DND-41 (cell line): Measurements from ENCODE around the gene PMPCA.

Experiments
- ATAC-seq: fragments of 200-7000 bp; cut with Tn5 transposase; 3 replicates; pipeline ENCODE4 v1.9.1; 2021; ENCODE audit warnings: low read depth; ENCODE audit not compliant: insufficient read depth
- DNase-seq: peaks from one replicate; pipeline ENCODE4 v3.0.0-alpha.2; 2020
- H2AFZ ChIP-seq: 2 replicates; pipeline ENCODE4 v1.6.0; 2012; ENCODE audit warnings: low read depth, low read length
- H3K27ac ChIP-seq: 2 replicates; pipeline ENCODE4 v1.5.1; 2012; ENCODE audit warnings: low read length, inconsistent platforms
- H3K27me3 ChIP-seq: fragments of 200-600 bp; sonication (generic); 2 replicates; pipeline ENCODE4 v1.6.0; 2012; ENCODE audit warnings: low read length, mild to moderate bottlenecking, inconsistent platforms; ENCODE audit not compliant: insufficient read depth, poor library complexity
- H3K36me3 ChIP-seq: 2 replicates; pipeline ENCODE4 v1.5.1; 2012; ENCODE audit warnings: low read length, inconsistent platforms; ENCODE audit not compliant: insufficient read depth
- H3K4me1 ChIP-seq: 2 replicates; pipeline ENCODE4 v1.5.1; 2012; ENCODE audit warnings: mild to moderate bottlenecking, low read length; ENCODE audit not compliant: insufficient read depth
- H3K4me2 ChIP-seq: 2 replicates; pipeline ENCODE4 v1.6.0; 2012; ENCODE audit warnings: mild to moderate bottlenecking, moderate library complexity, low read length, inconsistent platforms; ENCODE audit not compliant: insufficient read depth
- H3K4me3 ChIP-seq, 2 experiments: fragments of 200-600 bp in 1 of 2; shearing (Covaris generic) in 1 of 2; 2 replicates each; pipeline ENCODE4 v1.5.1; 2012 to 2016; ENCODE audit warnings: inconsistent platforms in 2 of 2, low read length in 2 of 2, mild to moderate bottlenecking in 2 of 2, low read depth in 1 of 2, moderate library complexity in 1 of 2
- H3K79me2 ChIP-seq: 2 replicates; pipeline ENCODE4 v1.6.0; 2012; ENCODE audit warnings: low read length, inconsistent platforms; ENCODE audit not compliant: insufficient read depth
- H3K9ac ChIP-seq: 2 replicates; pipeline ENCODE4 v1.6.0; 2012; ENCODE audit warnings: low read depth, mild to moderate bottlenecking, inconsistent platforms, low read length, moderate library complexity
- H3K9me3 ChIP-seq: 2 replicates; pipeline ENCODE4 v1.5.1; 2012; ENCODE audit warnings: low read length, moderate library complexity, mild to moderate bottlenecking, inconsistent platforms; ENCODE audit not compliant: insufficient read depth, severe bottlenecking
- H4K20me1 ChIP-seq: 2 replicates; pipeline ENCODE4 v1.6.0; 2012; ENCODE audit warnings: low read length; ENCODE audit not compliant: insufficient read depth
- CTCF ChIP-seq: IDR thresholded peaks from 2 replicates; pipeline ENCODE4 v1.5.1; 2012; ENCODE audit warnings: borderline replicate concordance, low read length, moderate library complexity, mild to moderate bottlenecking; ENCODE audit not compliant: poor library complexity, severe bottlenecking; ENCODE audit errors: extremely low read depth
- EZH2 ChIP-seq: IDR thresholded peaks from 3 replicates; pipeline ENCODE4 v1.6.1; 2012; ENCODE audit warnings: borderline replicate concordance, low read depth, mild to moderate bottlenecking, moderate library complexity, low read length, inconsistent platforms; ENCODE audit not compliant: severe bottlenecking

PMPCA gene

DNA sequence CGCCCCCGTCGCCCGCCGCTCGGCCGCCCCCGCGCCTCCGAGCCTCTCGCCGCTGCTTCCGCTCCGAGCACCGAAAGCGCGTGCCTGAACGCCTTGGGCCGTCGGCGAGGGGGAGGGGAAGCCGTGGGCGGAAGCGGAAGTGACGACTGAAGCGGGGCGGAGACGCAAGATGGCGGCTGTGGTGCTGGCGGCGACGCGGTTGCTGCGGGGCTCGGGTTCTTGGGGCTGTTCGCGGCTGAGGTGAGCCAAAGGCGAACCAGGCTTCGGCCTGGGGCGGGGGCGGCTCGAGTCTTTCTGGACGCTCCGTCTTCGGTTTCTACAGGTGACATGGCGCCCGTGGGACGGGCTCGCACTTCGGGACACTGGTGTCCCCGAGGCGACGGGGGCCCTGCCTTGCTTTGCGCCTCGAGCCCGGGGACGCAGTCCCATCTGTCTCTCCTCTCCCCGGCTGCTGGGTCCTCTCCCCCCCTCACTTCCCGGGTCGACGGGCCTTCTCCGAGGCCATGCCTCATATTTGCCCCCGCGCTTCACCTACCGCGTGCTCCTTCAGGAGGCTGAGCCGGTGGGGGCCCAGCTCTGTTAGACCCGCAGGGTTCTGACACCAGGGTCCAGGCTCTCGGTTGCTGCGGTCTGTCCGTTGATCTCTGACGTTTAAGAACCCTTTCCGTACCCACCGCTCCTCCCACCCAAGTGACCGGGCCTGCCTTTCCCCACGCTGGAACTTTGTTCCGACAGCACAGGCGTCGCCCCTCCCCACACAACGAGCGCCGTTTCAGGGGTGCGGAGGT is at the start of gene PMPCA, which contains the start of gene ENTR1:
Gene PMPCA (plus strand): TSS at position 159 of the 788 bp plus-strand sequence. CDS start 11 bp downstream, at position 170.
Gene ENTR1 (minus strand): TSS at position 115 of the 788 bp plus-strand sequence. CDS start 217 bp downstream, outside the sequence.
- TF ChIP-seq CTCF = no peak
- no peak for TF ChIP-seq EZH2
- Histone ChIP-seq H3K4me1 (peaks cover 38% of the 10 kb centered on the region), H2AFZ (peak within 1 kb of the TSS; percentile 76), H3K9me3 (no peaks in the 10 kb centered on the region), H4K20me1 (peaks cover 30% of the 10 kb centered on the region), H3K27me3 (no peaks in the 10 kb centered on the region), H3K36me3 (peaks cover 58% of the 10 kb centered on the region), H3K4me3 (peak within 1 kb of the TSS; percentile 77 to 83), H3K9ac (peak within 1 kb of the TSS; percentile 85), H3K79me2 (peaks cover 58% of the 10 kb centered on the region), H3K27ac (peak within 1 kb of the TSS; percentile 72), H3K4me2 (peak within 1 kb of the TSS; percentile 95)
- ATAC-seq (peak; percentile 83), DNase-seq (peak; percentile 92)

DNA sequence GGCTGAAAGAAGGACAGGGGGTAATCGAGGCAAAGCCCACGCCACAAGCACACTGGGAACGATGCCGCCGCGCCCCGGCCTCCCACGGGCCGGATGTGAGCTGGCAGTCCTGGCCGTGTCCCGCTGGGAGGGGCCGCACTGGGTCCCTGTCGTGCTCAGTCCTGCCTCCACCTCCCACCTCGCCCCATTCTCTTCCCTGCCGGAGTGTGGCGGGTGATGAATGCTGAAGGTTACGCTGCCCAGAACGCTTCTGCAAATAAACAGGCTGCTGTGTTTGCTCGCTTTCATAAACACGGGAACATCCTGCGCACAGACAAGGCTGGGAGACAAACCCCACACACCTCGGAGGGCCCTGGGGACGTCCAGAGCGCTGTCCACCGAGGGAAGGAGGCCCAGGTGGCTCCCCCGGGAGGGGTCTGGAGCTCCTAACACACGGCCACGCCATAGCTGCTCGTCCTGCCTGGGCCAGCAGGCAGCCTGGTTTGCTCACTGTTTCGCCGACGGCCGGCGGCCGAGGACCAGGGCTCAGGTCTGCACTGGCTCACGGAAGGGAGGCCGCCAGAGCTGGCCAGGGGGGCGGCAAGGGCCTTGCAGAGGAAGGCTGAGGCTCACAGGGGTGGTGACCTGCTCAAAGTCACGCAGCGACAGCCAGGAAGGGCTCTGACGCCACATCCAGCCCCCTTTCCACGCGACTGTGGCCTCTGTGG is 49.3 kb upstream of the PMPCA start:
- Histone ChIP-seq H3K36me3 (peaks cover 25% of the 10 kb centered on the region), H3K4me1 (peaks cover 22% of the 10 kb centered on the region), H3K27me3 (no peaks in the 10 kb centered on the region), H3K27ac (no peak overlapping the region), H3K4me3 (no peak overlapping the region), H3K4me2 (no peak overlapping the region), H3K79me2 (peaks cover 28% of the 10 kb centered on the region), H3K9me3 (no peaks in the 10 kb centered on the region), H3K9ac (no peak overlapping the region), H2AFZ (no peak overlapping the region), H4K20me1 (peaks cover 35% of the 10 kb centered on the region)
- TF ChIP-seq CTCF (no peak), EZH2 (no peak)
- DNase-seq (no peak), ATAC-seq (no peak)

- peaks cover 42% of the 10 kb centered on the region for H4K20me1 ChIP-seq
- TF ChIP-seq EZH2 (no peak), CTCF (no peak)
- H3K36me3 ChIP-seq = peaks cover 27% of the 10 kb centered on the region
- H3K9ac ChIP-seq = no peak overlapping the region
- H3K9me3 ChIP-seq = no peaks in the 10 kb centered on the region
- no peaks in the 10 kb centered on the region for H3K27me3 ChIP-seq
- peaks cover 22% of the 10 kb centered on the region for H3K4me1 ChIP-seq
- no peak overlapping the region for H3K4me3 ChIP-seq
- H3K4me2 ChIP-seq = no peak overlapping the region
- H3K27ac ChIP-seq = no peak overlapping the region
- DNase-seq (no peak), ATAC-seq (no peak)
- no peak overlapping the region for H2AFZ ChIP-seq
- peaks cover 28% of the 10 kb centered on the region for H3K79me2 ChIP-seq
Measured at GRCh38 chr9:136361754-136362449, 48.6 kb upstream of the PMPCA start.
